CD4-positive, alpha-beta T cell treated with Interleukin-10 for 1 hour (primary cell): ENCODE data around the gene GPR39.
A peak's percentile ranks its signal among the peaks of the same experiment; 100 is the strongest.
"Not testable (repeated sequence)": the region's sequence is repeated elsewhere in the genome, so short reads cannot be mapped to it uniquely, and the experiment has no call there.

Experiments
- DNase-seq: peaks from one replicate; pipeline ENCODE4 v3.0.0-alpha.2; 2020

Gene GPR39

DNA sequence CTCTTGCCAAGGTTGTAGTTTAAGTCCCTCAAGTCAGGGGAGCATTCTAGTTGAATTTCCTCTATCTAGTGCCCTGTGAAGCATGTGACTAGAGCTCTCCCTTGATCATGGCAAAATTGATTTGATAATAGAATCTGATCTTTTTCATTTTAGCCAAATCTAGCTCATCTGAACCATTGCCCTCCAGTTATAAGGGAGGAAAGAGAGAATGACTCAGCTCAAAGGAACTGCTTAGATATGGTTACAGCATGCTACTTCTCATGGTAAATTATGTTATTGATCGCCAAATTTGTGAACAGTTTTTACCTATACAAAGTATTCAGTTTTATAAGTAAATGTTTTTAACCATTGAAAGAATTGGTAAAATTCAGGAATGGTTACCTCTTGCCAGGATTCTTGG is 100.8 kb downstream of the GPR39 start:
- DNase-seq = no peak

GRCh38 chr2:132518302-132518701 is 101.7 kb downstream of the GPR39 start:
- DNase-seq = no peak

- no peak for DNase-seq
These were observed 103.0 kb downstream of the GPR39 start for GRCh38 chr2:132519566-132519965.

DNA sequence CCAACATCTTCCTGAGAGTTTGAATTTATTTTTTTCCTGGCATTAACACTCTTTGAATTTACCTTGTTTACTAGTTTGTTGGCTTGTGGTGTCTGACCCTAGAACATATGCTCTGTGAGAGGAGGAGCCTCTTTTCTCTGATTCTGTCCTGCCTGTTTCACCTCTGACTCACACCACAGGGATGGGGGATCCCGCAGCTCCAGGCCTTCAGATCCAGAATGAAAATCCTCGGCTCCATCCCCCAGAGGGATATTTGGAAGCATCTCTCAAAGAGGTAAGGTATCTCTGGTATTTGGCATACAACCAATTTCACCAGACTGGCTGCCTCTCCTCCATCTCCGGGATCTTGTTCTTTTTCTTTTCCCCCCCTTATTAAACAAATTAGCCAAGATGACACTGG is 104.7 kb downstream of the GPR39 start:
- no peak for DNase-seq

DNA sequence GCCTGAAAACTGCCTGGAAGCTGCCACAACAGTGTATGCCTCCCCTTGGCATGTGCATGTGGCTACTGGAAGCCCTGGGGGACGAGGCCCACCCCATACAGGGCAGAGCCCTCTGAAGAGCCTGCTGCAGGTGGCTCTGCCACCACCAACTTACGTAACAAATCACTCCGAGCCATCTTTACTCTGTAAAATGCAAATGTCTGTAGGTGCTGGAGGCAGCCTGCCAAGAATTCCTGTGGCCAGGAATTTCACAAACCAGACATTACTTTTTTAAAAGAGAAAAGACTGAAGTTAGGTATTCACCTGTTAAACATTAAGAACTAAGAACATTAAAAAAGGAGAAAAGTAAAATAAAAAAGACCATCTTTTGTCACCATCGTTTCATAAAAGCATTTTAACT is 106.3 kb downstream of the GPR39 start:
- DNase-seq = no peak

GRCh38 chr2:132537061-132537460 is 120.5 kb downstream of the GPR39 start:
- DNase-seq = not testable (repeated sequence)

GRCh38 chr2:132538331-132538855 is 121.8 kb downstream of the GPR39 start:
- DNase-seq = no peak

GRCh38 chr2:132540166-132540565 is 123.6 kb downstream of the GPR39 start:
- no peak for DNase-seq

DNA sequence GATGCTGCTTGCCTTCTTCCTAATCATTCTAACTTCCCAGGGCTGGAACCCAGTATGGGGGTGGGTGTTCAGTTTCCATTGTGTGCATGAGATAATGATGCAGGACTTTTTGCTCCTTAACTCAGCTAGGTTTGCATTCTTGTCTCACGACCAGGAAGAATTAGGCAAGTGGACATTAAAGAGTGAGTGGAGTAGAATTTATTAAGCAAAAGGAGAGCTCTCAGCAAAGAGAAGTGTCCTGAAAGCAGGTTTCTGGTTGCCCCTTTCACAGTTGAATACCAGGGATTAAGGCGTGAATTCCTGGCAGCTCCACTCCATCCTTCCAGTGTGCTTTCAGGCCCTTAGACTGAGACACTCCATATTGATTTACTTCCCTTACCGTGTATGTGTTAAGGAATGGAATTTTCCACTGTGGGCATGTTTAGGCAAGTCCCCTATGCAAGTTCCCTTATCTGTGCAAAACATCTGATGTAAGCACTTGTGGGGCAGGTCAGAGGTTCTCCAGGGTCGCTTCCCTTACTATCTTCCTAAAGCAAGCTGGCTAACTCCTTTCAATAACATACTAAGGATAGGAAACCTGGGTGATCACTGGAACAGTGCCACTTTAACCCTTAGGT is 126.5 kb downstream of the GPR39 start:
- DNase-seq = no peak

GRCh38 chr2:132544006-132544630 is 127.5 kb downstream of the GPR39 start:
- no peak for DNase-seq

DNA sequence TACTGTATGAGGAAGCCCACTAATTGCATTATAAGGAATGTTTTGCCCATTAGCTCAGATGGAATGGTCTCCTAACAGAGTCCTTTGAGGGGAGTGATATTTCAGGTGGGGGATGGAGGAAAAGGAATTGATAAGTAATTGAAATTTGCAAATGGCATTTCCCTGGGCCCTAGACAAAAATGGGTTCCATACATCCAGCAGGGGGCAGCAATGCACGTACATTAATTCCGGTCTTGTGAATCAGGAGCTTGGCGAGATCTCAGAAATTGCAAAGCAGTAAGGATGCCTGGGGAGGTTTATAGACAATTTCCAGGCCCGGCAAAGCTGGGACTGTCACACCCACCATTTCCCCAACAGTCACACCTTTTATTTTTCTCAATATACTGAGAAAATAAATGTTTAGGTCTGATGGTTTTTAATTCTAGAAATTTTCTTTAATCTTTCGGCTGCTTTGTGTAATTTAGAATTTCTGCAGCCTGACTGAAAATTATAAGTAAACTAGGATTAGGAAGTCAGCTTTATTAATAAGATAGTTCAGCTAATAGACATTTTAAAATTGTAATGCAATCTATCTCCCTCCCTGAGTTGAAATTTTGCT is 130.6 kb downstream of the GPR39 start:
- DNase-seq = peak; percentile 15

- DNase-seq = no peak
These were observed 133.5 kb downstream of the GPR39 start for GRCh38 chr2:132549935-132550670.

DNA sequence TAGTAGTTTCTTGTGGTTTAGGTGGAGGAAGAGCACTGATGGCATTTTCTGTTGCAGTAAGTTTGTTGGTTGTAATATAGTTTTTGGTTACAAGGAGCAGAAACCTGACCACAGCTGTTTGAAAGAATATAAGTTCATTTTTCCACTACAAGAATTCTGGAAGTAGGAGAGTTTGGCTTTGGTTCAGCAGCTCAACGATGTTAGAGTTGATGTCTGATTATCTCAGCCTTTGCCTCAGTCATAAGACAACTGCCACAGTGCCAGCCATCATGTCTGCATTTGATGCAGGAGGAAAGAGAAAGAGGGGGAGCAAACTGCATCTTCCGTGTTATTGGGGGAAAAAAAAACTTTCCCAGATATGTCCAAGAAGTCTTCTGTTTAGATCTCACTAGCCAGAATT is 134.3 kb downstream of the GPR39 start:
- no peak for DNase-seq

DNA sequence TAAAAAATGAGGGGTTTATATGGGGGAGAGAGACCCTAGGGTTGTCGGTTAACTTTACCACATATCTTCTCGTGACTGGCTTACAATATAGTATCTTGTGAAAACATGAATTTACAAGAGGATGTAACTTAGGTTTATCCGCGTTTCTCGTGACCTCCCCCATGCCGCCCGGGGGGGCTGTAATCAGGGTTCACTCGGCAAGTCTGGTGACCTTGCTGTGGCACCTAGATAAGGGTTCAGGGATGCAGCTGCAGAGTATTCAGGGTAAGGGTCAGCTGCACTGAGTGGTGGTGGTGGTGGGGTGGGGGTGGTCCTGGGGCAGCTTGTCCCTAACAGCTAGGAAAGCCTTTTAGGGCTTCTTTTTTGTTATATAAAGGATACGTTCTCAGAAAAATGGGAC is 141.1 kb downstream of the GPR39 start:
- DNase-seq = no peak

DNA sequence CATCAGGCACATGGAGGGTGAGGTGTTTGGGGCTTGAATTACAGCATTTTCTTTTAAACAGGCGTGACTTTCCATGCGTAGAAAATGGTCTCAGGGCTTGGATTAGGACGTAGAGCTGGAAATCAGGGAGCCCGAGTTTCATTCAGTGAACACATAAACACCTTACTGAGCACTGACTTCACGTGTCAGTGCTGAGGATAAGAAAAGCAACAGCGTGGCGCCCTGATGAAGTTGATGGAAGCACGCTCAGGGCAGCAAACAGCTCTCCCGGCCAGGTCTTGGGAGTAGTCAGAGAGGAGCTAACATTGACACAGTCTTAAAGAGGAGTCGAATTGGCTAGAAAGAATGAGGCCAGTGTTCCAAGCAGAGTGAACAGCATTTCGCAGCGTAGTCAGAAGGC is 142.7 kb downstream of the GPR39 start:
- DNase-seq = no peak

DNA sequence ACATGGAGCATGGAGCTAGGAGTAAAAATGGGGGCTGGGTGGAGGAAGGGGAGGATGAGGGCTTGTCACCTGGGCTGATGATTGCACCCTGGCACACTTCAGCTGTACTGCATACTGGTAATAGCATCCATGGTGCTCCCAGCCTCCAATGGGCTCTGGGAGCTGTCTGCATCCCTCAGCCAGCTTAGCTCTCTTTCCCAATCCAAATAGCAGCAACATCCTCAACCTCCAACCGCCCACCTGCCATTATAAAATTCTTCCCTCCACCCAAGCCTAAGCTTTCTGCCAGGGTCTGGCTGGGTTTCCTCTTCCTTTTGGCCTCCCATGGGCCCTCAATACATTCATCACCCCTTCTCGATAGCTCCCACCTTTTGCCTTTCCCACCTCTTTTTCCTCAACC is 143.3 kb downstream of the GPR39 start:
- DNase-seq = no peak

GRCh38 chr2:132560562-132560961 is 144.0 kb downstream of the GPR39 start:
- no peak for DNase-seq

GRCh38 chr2:132562245-132562644 is 145.6 kb downstream of the GPR39 start:
- no peak for DNase-seq

GRCh38 chr2:132564065-132564464 is 147.5 kb downstream of the GPR39 start:
- no peak for DNase-seq

DNA sequence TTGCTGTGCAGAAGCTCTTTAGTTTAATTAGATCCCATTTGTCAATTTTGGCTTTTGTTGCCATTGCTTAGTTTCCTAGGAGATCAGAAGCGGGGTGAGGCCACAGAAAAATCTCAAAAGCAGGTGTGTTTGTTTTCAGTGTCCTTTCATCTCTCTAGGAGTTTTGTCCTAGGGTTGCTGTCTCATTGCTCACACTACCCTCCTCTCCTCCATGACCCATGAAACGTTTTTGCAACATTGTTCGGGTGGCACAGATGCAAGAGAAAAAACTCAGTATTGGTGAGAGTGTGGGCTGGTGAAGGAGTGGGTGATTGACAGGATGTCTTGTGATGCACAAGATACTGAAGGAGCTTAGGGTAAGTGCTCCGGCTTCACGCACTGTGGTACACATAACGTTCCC is 149.8 kb downstream of the GPR39 start:
- no peak for DNase-seq

GRCh38 chr2:132567682-132568081 is 151.1 kb downstream of the GPR39 start:
- no peak for DNase-seq

GRCh38 chr2:132568656-132569055 is 152.1 kb downstream of the GPR39 start:
- DNase-seq = no peak

DNA sequence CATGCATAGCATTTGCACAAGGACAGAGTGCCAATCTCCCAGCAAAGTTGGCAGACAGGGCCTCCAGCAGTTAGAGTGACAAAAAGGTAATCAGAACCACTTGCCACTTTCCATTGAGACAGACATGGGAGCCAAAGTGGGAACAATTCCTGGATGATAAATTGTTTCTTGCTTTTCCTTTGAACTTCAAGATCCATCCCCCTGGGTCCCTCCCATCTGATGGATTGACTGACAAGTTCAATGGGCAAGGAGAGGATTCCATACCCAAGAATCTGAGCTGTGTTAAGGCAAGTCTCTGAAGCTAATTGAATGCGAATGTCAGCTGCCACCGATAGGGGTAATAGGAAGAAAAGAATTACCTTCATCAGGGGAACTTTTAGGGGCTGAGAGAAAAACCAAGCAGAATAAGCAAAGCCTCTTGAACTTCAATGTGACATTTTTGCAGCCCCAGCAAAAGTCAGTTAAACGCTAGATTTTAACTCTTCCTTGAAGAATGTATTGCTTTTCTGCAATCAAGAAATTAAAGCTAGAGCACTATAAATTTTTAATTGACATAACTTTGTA is 156.9 kb downstream of the GPR39 start:
- no peak for DNase-seq
